Measurements from ENCODE around the gene KCNQ1.

KCNQ1 gene

DNA sequence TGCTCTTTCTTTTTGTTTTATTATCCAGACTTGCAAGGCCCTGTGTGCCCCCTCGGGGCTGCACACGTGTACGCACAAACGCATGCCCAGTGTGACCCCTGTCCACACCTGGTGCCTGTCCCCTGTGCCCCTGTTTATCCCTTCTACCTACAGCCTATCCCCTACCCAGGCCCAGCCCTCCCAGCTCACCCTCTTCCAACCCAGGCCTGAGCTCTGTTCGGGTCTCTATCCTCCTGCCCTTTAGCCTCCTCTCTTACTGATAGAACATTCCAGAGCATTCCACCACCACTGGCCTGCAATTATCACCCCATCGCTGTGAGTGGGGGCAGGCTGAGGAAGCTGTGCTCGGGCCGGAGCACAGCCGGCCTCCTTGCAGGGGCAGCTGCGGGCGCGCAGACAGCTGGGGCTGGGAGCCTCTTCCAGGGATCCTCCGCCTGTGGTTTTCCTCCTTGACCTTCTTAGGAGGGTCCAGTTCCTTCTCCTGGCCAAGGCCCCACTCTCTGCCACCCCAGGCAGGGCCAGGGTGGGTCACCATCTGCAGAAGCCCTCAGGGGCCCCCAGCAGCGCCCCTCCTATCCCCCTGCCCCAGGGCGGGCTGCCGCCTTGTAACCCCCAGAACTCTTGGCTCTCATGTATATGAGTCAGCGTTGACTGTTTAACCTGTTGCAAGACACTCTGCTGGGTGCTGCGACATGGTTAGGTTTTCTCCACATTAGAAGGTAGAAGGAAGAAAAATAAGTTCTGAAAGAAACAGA is 296.7 kb downstream of the KCNQ1 start:
- Histone ChIP-seq H3K27ac (no peak overlapping the region), H3K27me3 (ENCODE audit: insufficient read depth, low read depth, severe bottlenecking) (no peaks in the 10 kb centered on the region), H3K36me3 (no peaks in the 10 kb centered on the region), H3K9me3 (ENCODE audit: severe bottlenecking) (no peaks in the 10 kb centered on the region), H3K4me3 (ENCODE audit: low read depth, low read length) (no peak overlapping the region)
- TF ChIP-seq, protein P1, sequence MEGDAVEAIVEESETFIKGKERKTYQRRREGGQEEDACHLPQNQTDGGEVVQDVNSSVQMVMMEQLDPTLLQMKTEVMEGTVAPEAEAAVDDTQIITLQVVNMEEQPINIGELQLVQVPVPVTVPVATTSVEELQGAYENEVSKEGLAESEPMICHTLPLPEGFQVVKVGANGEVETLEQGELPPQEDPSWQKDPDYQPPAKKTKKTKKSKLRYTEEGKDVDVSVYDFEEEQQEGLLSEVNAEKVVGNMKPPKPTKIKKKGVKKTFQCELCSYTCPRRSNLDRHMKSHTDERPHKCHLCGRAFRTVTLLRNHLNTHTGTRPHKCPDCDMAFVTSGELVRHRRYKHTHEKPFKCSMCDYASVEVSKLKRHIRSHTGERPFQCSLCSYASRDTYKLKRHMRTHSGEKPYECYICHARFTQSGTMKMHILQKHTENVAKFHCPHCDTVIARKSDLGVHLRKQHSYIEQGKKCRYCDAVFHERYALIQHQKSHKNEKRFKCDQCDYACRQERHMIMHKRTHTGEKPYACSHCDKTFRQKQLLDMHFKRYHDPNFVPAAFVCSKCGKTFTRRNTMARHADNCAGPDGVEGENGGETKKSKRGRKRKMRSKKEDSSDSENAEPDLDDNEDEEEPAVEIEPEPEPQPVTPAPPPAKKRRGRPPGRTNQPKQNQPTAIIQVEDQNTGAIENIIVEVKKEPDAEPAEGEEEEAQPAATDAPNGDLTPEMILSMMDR (IDR thresholded peaks at IDR 0.05; ENCODE audit: low read depth, low read length) = no peak
- DNase-seq = no peak

DNA sequence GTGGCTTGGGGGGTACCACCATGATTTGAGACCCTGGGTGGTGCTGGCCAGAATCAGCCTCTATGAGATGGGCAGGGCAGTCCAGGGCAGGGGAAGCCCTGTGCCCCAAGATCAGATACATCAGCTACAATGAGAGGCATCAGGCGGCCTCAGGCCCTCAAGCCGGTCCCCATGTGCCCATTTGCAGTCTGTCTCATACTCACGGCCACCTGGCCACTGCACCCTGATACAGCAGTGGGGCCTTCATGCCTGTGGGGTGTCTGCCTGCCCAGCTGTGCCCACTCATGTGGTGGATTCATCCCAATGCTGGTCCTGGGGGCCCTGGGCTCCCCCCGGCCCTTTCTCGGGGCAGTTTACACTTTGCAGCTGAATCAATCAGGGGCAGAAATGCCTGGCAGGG is 297.4 kb downstream of the KCNQ1 start:
- peak; percentile 5 for DNase-seq
- H3K36me3 ChIP-seq = no peaks in the 10 kb centered on the region
- no peaks in the 10 kb centered on the region for H3K27me3 ChIP-seq (ENCODE audit: insufficient read depth, low read depth, severe bottlenecking)
- no peak overlapping the region for H3K27ac ChIP-seq
- TF ChIP-seq, protein P1 (IDR thresholded peaks at IDR 0.05; ENCODE audit: low read depth, low read length) = no peak
- H3K4me3 ChIP-seq (ENCODE audit: low read depth, low read length) = no peak overlapping the region
- H3K9me3 ChIP-seq (ENCODE audit: severe bottlenecking) = no peaks in the 10 kb centered on the region

DNA sequence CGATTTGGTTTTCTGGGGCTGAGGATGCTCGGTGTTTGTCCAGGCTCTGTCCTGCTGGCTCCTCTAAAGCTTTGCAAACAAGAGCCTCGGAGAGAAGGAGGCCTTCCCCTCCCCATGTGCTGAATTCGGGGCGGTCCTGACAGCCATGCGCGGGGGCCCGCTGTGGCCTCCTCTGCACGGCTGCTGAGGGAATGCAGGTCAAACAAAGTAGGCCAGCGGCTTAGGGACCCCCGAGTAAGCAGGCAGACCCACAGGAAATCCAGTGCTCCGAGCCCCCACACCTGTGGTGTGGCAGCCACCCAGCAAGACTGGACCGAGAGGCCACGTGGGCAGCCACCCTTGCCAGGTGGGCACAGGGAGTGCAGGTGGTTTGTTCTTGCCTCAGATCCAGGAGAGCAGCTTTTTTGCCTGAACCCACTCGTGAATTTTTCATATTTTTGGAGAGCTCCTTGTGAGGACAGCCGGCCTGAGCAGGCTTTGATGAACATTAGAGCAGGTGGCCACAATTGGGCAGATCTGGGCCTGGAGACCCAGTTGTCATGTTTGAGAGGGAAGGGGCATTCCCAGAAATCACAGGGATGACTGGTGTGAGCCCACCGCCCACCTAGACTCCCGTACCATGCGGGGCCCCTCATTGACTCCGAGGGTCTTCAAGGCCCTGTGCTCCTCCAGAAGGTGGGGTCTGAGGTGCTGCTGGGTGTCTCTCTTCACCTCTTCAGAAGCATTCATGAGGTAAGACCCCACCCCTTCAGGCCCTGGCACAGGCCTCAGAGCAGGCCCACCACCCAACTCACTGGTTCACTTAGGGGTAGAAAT is 298.0 kb downstream of the KCNQ1 start:
- no peak overlapping the region for H3K4me3 ChIP-seq (ENCODE audit: low read depth, low read length)
- no peaks in the 10 kb centered on the region for H3K27me3 ChIP-seq (ENCODE audit: insufficient read depth, low read depth, severe bottlenecking)
- TF ChIP-seq, protein P1 (IDR thresholded peaks at IDR 0.05; ENCODE audit: low read depth, low read length) = no peak
- peak; percentile 1 for DNase-seq
- H3K9me3 ChIP-seq (ENCODE audit: severe bottlenecking) = no peaks in the 10 kb centered on the region
- no peak overlapping the region for H3K27ac ChIP-seq
- no peaks in the 10 kb centered on the region for H3K36me3 ChIP-seq

DNA sequence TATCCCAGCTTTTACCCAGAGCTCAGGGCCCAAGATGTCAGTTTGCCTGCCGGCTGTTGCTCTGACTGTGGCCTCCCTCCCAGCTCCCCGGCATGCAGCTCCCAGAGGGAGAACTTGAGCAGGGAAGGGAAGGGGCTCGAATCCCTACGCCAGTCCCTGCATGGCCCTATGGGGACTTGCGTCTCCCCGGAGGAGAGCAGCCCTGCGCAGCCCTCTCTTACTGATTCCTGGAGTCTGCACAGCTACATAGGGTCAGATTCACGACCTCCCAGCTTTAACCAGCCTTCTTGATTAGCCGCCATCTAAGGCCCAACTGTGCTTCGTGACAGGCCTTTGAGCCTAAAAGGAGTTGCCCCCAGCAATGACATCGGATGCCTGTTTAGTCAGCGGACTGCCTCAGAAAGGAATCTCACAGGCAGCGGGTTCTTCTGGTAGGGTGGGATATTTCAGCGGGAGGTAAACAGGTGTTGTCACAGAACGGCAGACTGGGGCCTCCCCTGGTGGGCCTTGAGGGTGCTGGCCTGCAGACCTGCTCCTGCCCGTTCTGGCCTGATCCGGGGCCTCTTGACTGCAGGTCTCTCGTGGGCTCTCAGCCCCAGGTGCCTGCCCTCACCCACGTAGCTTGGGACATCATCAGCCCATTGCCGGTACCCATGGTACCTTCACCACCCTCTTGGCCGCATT is 298.8 kb downstream of the KCNQ1 start:
- no peaks in the 10 kb centered on the region for H3K27me3 ChIP-seq (ENCODE audit: insufficient read depth, low read depth, severe bottlenecking)
- TF ChIP-seq, protein P1 (IDR thresholded peaks at IDR 0.05; ENCODE audit: low read depth, low read length) = peak; percentile 44
- peak; percentile 14 for DNase-seq
- no peak overlapping the region for H3K4me3 ChIP-seq (ENCODE audit: low read depth, low read length)
- no peaks in the 10 kb centered on the region for H3K36me3 ChIP-seq
- H3K27ac ChIP-seq = no peak overlapping the region
- no peaks in the 10 kb centered on the region for H3K9me3 ChIP-seq (ENCODE audit: severe bottlenecking)

DNA sequence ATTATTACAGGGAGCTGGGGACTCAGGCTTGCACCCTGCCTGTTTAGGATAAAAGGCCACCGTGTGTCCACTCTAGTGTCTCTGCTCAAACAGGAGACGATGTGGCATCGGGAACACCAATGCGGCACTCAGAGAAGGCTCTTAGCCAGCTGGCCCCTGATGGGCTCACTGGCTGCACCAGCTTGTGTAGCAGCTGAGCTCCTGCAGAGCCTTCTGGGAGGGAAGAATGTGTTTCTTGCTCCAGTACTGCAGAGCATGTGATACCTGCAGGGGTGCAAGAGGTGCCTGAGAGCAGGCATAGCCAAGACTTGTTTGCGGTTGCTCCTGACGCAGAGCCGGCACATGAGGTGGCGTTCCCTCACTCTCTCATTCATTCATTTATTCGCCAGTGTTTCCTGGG is 299.4 kb downstream of the KCNQ1 start:
- Histone ChIP-seq H3K36me3 (no peaks in the 10 kb centered on the region), H3K4me3 (ENCODE audit: low read depth, low read length) (no peak overlapping the region), H3K27ac (no peak overlapping the region), H3K27me3 (ENCODE audit: insufficient read depth, low read depth, severe bottlenecking) (no peaks in the 10 kb centered on the region), H3K9me3 (ENCODE audit: severe bottlenecking) (no peaks in the 10 kb centered on the region)
- DNase-seq = peak; percentile 8
- TF ChIP-seq, protein P1 (IDR thresholded peaks at IDR 0.05; ENCODE audit: low read depth, low read length) = no peak
